A549 treated with AZD2906 at 1 μM for 4 hours (cell line): ENCODE measurements around the gene SHISA3. TPM values are rescaled to one million over a fixed set of nuclear protein-coding genes. Genes with fewer than 3 reads are reported as not detected.

Experiments
- total RNA-seq: library from RNA; stranded (reverse); fragments of 200-300 nt; extraction: Qiagen RNA extraction; gene quantifications from 5 replicates; pipeline ENCODE4 v1.2.3, GENCODE V29; 2022

The SHISA3 gene
- total RNA-seq, result 0.05 to 0.08 TPM (median 0.07 TPM) in 3 of 5 replicates, not detected in the others

DNA sequence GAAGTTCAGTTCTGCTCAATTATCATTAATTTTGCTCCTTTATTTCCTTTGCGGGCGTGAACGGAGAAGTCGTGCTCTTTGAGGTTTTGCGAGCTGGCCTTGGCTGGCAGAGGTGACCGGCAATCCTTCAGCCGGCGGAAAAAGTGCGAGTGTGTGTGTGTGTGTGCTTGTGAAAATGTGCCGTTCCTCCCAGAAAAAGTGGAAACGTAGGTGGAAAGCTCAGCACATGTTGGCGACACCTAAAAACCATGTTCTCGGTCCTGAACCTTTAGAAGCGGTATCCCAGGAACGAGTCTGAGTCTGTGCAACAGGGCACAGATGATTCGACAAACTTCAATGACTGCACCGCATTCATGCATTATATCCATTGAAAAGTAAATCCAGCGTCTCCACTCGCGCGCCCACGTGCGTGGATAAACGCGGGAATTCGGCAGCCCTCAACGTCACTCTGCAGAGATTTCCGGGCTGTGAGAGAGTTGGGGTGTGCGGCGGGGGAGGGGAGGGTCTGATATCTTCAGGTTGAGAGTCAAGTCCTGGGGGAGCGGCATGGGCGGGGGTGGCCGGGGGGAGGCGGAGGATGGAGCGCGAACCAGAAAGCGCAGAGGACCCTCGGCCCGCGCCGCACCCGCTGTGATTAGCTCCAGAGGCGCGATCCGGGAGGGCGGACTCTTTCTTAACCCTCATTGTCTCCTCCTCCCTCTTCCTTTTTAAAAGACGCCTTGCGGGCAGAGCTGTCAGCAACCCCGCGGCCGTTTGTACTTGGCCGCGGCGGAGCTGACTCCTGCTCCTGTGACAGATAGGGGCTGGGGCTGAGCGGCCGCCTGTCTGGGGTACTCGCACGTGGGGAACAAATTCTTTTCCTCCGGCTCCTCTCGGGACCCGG lies at the start of gene SHISA3:
Gene SHISA3, plus strand, starts transcription at position 737 of the 883 bp plus-strand sequence. CDS start 569 bp downstream, outside the sequence.

Other genes starting within 250 kb of the SHISA3 start
- gene BEND4, start 244.8 kb upstream of the SHISA3 start, total RNA-seq, result 0.01 to 0.05 TPM (median 0.03 TPM) in 4 of 5 replicates, not detected in the other